ENCODE results near the gene NID1. TPM values are rescaled to one million over a fixed set of nuclear protein-coding genes. Genes with fewer than 3 reads are reported as not detected.
"Not testable (repeated sequence)": the region's sequence is repeated elsewhere in the genome, so short reads cannot be mapped to it uniquely, and the experiment has no call there.

NID1 gene
- total RNA-seq, 1 donor from 2014 or later = 238 TPM

DNA sequence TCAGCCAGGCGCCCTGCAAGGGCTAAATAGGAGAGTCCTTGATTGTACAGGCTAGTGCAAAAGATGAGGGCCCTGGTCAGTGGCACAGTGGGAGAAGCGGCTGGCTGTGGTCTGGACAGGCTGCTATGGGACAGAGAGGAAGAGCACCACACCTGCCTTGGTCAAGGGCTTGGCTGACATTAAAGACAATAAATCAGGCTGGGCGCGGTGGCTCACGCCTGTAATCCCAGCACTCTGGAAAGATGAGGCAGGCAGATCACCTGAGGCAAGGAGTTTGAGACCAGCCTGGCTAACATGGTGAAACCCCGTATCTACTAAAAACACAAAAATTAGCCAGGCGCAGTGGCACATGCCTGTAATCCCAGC lies 62.9 kb downstream of the NID1 start:
- DNase-seq (ENCODE audit: low spot score) = no peak

DNA sequence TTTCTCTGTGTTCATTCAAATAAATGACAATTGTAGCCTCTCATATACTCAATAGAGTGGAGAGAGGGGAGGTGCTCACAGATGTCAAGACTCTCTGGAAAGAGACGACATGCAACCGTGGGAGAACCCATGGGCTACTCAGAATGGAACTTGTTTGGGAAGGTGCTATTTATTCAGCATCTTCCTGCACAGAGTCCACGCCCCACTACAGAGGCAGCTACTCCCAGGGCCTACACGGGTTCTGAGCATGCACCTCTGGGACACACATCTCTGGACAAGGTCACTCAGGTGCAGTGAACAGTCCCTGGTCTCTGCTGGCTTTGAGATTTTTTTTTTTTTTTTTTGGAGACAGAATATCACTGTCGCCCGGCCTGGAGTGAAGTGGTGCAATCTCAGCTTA lies 64.1 kb downstream of the NID1 start:
- no peak for DNase-seq (ENCODE audit: low spot score)

DNA sequence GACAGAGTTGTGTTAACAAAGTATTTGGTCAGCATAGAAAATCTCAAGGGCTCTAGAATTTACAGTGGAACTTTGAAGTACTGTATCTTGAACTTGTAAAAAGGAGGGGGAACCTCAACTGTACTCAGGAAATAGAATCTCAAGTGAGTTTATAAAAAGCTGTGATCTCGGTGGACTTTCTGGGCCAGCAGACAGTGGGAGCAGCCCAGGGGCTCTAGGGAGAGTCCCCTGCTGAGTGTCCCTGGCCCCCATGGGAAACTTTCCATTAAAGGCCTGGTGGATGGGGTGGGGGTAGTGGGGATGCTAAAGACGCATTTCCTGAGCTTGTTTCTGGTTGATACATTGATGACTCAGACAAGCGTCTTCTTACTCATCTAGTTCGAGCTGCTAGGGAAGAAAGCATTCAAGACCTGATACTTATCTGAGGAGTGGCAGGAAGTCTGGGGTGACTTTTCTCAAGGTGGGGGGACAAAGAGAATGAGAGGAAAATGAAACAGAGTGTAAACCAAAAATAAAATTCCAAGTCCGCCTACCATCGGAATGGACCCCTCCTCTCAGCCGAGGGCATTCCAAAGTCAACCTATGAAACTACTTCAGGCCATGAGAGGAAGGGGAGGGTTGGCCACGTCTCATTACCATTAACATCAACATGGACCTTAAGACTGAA lies 65.5 kb downstream of the NID1 start:
- no peak for DNase-seq (ENCODE audit: low spot score)

DNA sequence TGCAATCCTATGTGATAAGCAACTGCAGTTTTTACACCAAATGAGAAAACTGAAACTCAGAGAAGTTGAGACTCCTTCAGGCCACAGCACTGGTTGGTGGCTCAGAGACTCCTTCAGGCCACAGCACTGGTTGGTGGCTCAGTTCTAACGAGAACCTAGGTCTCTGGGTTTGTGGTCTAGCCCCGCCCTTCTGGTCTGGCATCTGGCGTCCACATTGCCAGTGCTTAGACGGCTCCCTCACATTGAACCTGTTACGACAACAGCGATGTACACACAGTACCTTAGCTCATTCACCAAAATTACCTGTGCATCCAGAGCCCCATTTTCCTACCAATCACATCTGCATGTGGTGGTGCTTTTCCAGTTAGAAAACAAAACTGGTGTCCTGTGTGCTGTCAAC lies 66.1 kb downstream of the NID1 start:
- no peak for DNase-seq (ENCODE audit: low spot score)

DNA sequence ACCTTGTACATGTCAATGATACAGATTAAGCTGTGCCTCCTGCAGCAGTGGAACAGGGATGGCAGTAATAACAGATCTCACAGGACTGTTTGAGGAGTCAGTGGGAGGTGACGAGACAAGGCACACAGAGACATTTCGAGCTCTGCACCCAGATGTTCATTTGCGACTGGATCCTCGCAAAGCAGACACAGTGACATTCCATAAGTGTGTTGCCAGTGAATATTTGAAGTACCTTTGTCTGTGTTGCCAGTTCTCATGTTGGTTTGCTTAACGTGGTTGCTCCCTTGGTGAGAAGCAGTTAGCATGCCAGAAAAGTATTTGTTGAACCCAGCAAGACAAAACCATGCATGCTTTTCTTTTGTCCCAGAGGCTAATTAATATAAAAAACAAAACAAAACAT lies 67.0 kb downstream of the NID1 start:
- DNase-seq (ENCODE audit: low spot score) = no peak

DNA sequence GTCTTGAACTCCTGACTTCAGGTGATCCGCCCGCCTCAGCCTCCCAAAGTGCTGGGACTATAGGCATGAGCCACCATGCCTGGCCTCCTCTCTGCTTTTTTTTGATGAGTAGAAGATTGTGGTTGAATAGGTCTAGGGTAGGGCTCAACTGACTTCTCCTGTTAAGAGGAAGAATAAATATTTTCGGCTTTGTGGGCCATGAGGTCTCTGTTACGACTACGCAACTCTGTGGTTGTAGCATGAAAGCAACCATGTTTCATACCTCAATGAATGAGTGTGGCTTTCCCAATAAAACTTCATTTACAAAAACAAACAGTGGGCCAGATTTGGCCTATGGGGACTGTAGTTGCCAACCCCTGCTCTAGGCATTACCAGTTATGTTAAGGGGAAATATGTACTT lies 67.8 kb downstream of the NID1 start:
- DNase-seq (ENCODE audit: low spot score) = no peak

DNA sequence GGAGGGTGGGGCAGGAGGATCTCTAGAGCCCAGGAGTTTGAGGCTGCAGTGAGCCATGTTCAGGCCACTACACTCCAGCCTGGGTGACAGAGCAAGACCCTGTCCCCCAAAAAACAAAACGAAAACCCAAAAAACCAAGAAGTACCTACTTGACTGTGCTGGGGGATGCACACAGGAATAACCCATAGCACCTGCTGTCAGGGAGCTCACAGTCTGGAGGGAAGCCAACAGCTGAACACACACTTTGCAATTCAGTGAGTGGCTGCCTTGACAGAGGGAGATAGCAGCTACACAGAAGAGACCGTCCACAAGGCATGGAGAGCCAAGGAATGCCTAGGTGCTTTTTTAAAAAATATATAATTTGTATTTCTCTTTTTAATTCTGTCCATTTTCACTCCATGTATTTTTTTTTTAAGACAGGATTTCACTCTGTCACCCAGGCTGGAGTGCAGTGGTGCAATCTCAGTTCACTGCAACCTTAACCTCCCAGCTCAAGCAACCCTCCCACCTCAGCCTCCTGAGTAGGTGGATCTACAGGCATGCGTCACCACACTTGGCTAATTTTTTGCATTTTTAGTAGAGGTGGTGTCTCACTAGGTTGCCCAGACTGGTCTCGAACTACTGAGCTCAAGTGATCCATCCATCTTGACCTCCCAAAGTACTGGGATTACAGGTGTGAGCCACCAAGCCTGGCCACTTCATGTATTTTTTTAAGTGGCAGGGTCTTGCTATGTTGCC lies 68.7 kb downstream of the NID1 start:
- no peak for DNase-seq (ENCODE audit: low spot score)

DNA sequence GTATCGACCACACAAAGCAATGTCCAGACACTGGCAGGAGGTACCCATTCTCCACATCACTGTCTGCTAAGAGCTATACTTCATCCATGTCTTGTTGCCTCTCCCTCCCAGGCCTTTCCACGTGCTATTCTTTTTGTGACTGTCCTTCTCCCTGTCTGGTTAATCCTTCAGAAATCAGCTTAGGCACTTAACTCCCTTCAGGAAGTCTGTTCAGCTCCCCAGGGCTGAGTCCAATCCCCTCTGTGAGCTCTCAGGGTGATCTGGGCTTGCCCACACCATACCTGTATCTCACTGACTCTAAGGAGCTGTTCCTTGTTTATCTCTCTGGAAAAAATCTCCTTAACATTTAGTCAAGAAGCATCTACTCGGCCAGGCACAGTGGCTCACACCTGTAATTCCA lies 69.4 kb downstream of the NID1 start:
- no peak for DNase-seq (ENCODE audit: low spot score)

DNA sequence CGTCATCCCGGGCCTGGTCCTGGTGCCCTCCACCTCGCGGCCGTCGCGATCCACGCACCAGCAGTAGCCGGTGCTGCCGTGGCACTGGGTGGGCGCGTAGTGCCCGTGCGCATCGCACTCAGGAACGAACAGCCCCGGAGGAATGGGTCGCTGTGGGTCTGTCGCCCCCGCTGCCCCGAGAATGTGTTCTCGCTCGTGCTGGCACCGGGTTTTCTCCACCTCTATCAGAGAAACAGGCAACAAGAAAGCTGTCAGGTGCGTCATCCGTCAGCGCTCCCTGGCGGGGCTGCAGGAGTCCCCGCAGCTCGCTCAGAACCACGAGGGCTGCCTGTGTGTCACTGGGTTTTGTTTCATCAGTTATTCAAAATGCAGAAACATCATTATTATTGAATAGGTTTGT lies 71.2 kb downstream of the NID1 start:
- no peak for DNase-seq (ENCODE audit: low spot score)

DNA sequence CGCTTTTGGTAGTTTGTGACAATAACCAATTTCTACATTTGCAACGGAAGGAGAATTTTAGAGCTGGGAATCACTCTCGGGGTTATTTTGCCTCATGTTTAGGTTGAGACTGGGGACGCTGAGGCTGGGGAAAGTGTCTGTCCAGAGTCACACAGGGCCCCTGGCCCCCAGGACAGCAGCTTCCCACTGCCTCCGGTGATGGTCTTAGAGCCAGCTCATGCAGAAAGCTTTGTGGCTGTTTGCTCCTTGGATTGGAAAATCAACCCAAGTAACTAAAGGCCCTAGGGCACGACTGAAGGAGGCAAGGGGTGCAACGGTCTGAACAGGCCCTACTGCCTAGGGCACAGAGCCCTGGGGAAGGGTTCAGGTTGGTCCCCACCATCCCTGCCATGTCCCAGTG lies 72.0 kb downstream of the NID1 start:
- DNase-seq (ENCODE audit: low spot score) = no peak

DNA sequence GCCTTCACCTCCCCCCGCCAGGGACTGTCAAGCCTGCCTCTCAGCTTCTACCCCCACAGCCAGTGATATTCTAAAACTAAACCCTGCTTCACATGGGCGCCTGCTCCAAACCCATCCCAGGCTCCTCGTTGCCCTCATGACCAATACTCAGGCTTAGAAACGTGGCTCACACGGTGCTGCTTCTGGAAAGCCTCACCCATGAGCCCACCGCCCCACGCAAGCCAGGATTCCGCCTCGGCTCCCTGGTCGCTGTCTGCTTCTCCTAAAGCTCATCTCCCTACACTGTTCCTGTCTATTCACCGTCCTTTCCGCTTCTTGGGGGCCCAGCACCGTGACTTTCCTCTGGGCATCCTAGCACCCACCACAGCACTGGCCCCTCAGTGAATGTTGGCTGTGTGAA lies 72.5 kb downstream of the NID1 start:
- no peak for DNase-seq (ENCODE audit: low spot score)

DNA sequence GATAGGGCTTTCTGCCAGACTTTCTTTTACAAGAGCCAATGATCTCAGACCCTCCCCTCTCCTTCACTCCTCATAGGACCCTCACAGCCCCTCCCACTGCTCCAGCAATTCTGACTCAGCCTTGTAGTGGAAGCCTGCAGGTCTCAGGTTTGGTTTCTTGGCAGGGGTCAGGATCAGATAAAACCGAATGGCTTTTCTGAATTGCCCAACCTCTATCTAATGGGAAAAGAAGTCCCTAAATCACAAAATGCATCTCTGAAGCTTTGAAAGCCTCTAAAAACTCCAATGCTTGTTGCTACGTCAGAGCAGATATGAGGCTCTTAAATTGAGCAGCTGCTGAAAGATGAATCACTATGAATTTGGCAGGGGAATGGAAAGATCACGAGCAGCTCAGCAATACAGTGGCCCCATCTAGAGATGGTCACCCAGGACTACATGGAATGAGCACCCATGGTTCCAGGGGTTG lies 74.5 kb downstream of the NID1 start:
- no peak for DNase-seq (ENCODE audit: low spot score)

DNA sequence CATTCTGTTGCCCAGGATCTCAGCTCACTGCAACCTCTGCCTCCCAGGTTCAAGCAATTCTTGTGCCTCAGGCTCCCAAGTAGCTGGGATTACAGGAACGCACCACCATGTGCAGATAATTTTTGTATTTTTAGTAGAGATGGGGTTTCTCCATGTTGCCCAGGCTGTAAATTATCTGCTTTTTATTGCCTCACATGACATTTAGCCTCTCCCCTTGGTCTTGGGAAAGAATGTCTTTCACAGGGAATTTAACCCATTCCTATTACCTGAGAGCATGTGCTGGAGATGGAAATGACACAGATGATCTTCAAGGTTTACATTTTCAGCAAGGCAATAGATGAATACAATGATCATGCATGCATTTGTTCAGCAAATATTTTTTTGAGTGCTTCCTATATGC lies 75.8 kb downstream of the NID1 start:
- no peak for DNase-seq (ENCODE audit: low spot score)

DNA sequence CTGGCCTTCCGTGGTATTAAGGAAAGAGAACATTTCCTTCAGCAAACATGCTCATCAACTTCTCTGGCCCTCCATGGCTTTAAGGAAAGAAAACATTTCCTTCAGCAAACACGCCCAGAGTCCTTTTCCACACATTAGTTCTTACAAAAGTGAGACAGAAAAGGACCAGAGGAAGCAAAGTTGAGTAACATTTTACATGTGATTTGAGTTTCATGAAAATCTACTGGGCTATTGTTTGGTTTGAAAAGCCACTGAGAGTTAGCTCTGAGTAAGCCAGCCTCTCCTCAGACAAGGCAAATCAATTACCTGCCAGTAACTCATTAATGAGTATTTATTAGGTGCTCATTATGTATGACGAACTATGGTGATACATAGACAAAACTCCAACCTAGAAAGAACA lies 78.0 kb downstream of the NID1 start:
- no peak for DNase-seq (ENCODE audit: low spot score)

DNA sequence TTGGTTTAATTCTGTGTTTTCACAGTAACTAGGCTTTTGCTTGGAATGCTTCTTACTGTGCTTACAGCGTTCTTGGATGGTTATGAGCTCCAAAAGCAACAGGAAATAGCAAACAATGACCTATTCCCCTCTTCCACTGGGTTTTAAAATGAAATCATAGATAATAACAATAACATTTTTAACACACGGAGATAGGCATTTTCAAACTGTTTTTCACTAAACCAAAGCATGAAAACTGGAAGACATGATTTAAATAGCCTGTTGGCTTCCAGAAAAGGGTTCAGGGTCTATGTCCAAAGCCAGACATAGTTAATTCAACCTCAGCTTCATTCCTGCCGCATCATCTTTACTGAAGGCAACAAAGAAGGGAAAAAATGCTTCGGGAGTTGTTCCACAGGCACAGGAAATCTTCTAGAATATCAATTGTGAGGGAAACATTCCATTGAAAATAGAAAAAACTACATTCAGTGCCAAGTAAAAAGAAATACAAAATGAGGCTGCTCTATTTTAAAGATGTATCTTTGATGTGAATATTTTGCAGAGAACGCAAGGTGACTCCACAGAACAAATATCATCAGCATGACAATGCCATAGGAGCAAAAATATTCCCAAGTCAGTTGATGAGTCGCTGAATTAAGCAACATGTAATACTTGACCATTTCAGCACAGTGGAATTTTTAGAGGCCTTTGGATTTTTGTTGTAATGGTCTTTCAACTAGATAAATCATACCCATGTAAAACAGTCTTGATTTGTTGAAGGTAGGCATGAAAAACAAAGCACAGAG lies 80.7 kb downstream of the NID1 start:
- no peak for DNase-seq (ENCODE audit: low spot score)

DNA sequence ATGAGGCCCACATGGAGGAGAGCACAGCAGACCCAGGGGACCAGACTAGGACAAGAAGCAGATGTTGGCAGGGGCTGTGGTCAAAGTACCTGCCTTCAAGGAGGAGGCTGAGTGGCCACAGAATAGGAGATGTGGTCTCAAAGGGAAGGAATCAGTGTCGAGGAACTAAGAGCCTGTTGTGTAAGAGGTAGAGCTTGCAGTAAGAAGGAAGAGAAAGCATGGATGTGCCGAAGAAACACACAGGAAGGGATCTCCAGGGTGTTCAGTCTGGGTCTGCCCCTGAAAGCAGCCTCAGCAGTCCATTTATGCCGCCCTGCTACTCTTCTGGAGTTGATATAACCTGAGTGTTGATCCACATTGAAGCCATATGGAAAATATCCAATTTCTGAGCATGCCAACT lies 83.9 kb downstream of the NID1 start:
- DNase-seq (ENCODE audit: low spot score) = no peak

DNA sequence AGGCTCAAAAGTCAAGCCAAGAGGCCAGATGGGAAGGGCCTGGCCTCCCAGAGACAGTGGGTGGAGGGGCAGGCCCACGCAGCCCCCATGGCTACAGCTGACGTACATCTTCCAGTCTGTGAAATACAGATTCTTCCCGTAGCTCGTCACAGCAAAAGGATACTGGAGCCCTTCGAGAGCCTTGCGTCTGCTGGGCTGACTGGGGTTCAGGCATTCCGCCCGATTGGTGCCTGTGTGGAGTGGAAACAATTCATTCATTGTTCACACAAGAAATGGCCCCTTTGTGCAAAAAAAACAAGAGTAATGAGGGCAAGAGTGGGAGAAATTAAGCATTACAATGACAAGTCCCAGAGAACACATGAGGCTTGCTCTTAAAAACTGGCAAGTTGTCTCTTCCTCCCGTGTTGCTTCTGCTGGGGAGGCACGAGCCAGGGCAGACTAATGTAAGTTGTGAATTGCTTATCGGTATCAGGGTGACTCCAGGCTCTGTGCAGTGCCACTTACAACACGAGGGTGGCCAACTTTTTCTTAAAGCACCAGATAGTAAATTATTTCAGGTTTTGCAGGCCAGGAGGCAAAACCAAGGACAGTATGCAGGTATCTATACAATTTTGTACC lies 85.1 kb downstream of the NID1 start:
- DNase-seq (ENCODE audit: low spot score) = no peak

DNA sequence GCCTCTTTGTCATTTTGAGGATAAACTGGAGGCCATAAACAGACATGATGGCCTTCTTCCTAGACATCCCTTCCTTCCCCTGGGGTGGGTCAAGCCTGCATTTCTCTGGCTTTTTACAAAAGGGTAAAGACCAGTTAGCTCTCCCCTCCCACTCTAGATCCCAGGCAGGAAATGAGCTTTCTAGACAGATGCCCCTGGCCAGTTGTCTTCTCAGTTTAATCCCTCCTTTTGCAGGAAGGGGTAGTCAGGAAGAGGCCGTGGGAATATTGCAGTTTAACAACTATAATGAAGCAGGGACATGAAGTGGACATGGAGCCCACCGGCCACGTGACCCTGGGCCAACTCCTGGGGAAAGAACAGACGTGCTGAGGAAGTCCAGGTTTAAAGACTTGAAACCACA lies 85.7 kb downstream of the NID1 start:
- DNase-seq (ENCODE audit: low spot score) = no peak

DNA sequence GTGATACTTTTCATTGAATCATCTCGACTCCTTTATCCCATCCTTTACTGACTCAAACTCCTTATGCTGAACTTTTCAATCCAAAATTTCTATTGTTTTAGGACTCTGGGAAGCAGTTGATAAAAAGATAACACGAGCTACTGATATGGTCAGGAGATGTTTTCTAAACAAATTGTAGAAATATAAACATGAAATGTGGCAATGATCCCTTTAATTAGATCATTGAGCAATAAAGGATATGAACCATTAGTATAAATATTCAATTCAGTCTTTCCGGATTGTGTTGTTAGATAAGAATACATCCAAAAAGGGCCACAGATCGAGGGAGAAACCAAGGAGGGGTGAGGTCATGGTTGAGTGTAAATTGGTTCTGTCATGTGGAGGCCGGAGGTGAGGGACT lies 88.4 kb downstream of the NID1 start:
- no peak for DNase-seq (ENCODE audit: low spot score)

DNA sequence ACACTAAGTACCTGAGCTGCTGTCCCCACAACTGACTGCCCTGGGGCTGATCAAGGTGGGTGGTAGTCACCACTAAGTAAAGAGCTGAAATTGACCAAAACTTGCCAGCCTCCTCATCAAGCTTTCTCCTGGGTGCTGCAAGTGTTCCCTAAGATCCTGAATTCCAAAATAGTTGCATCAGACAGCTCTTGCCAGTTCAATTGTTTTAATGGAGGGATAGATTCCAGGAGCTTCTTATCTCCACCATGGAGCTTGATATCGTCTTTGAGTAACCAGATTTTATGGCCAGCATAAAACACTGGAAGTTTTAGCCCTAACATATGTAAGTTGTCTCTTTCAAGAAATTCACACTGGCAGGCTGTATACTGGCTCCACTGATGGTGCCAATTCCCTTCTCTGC lies 90.3 kb downstream of the NID1 start:
- no peak for DNase-seq (ENCODE audit: low spot score)

DNA sequence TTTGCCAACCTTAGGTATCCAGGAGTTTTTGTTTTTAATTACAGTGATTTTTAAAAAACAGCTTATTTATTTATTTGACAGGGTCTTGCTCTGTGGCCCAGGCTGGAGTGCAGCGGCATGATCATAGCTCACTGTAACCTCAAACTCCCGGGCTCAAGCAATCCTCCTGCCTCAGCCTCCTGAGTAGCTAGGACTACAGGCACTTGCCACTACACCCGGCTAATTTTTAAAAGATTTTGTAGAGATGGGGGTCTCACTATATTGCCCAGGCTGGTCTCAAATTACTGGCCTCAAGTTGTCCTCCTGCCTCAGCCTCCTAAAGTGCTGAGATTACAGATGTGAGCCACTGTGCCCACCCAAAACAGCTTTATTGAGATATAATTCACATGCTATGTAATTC lies 92.2 kb downstream of the NID1 start:
- not testable (repeated sequence) for DNase-seq (ENCODE audit: low spot score)

DNA sequence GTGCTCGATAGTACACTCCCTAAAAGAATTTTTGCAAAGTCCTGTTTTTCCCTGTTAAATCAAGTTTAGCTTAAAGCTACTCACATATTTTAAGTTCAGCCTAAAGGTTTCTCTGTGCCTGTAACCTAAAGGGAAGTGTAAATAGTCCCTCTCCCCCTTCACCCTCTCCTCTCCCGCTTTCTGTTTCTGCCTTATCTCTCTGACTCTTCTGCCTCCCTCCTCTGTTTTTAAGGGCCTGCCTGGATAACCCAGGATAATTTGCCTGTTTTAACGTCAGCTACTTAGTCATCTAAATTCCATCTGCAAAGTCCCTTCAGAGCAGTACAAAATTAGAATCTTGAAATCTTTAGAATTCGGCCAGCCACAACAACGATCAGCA lies 92.6 kb downstream of the NID1 start:
- DNase-seq (ENCODE audit: low spot score) = no peak

Measured in mesenteric fat pad (tissue), 1 donor.